Measurements from ENCODE around the gene SERPIND1. TPM values are rescaled to one million over a fixed set of nuclear protein-coding genes. Genes with fewer than 3 reads are reported as not detected.

SERPIND1 gene
- total and polyA plus RNA-seq, 2 experiments from 2014 or later = not detected

DNA sequence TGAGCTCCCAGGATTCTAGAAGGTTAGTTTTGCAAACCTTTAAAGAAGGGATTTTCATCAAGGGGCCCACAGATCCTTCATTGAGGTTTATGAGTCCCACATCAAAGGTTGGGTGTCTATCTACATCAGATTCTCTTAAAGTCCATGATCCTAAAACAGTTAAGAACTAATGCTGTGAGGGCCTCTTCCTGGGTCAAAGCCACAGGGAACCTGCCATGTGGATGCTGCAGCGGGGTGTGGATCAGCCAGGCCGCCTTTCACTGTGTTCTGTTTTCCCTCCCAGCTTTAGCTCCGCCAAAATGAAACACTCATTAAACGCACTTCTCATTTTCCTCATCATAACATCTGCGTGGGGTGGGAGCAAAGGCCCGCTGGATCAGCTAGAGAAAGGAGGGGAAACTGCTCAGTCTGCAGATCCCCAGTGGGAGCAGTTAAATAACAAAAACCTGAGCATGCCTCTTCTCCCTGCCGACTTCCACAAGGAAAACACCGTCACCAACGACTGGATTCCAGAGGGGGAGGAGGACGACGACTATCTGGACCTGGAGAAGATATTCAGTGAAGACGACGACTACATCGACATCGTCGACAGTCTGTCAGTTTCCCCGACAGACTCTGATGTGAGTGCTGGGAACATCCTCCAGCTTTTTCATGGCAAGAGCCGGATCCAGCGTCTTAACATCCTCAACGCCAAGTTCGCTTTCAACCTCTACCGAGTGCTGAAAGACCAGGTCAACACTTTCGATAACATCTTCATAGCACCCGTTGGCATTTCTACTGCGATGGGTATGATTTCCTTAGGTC lies 5.3 kb downstream of the SERPIND1 start:
- H3K27me3 Mint-ChIP-seq (ENCODE audit: insufficient read depth, low read depth, poor library complexity) = no peaks in the 10 kb centered on the region
- no peak overlapping the region for H3K27ac Mint-ChIP-seq
- H3K36me3 Mint-ChIP-seq (ENCODE audit: low read depth) = no peaks in the 10 kb centered on the region; the same call in 1 of the 3 replicates
- ATAC-seq = no peak
- Histone ChIP-seq H3K27ac (ENCODE audit: low read depth) (no peak overlapping the region), H3K36me3 (ENCODE audit: insufficient read depth) (no peaks in the 10 kb centered on the region), H4K20me1 (replicated peaks; ENCODE audit: insufficient read depth) (no peaks in the 10 kb centered on the region; the same call in none of the 2 replicates), H3K9me2 (ENCODE audit: insufficient read depth) (no peaks in the 10 kb centered on the region), H3K27me3 (ENCODE audit: insufficient read depth) (no peaks in the 10 kb centered on the region), H3K4me1 (ENCODE audit: insufficient read depth) (peaks cover 15% of the 10 kb centered on the region), H3F3A (replicated peaks; ENCODE audit: low read depth) (no peaks in the 10 kb centered on the region), H3K79me2 (replicated peaks; ENCODE audit: insufficient read depth) (no peaks in the 10 kb centered on the region), H3K4me2 (0 out of 2 replicates have a peak overlapping the region, but pooled peaks have one; percentile 32), H3K4me3 (no peak overlapping the region), H2AFZ (no peak overlapping the region)
- no peak overlapping the region; the same call in 2 of the 3 replicates for H3K4me3 Mint-ChIP-seq
- no peak for DNase-seq (ENCODE audit: low spot score)
- H3K4me1 Mint-ChIP-seq = peaks cover 29% of the 10 kb centered on the region
- TF ChIP-seq, protein P1, sequence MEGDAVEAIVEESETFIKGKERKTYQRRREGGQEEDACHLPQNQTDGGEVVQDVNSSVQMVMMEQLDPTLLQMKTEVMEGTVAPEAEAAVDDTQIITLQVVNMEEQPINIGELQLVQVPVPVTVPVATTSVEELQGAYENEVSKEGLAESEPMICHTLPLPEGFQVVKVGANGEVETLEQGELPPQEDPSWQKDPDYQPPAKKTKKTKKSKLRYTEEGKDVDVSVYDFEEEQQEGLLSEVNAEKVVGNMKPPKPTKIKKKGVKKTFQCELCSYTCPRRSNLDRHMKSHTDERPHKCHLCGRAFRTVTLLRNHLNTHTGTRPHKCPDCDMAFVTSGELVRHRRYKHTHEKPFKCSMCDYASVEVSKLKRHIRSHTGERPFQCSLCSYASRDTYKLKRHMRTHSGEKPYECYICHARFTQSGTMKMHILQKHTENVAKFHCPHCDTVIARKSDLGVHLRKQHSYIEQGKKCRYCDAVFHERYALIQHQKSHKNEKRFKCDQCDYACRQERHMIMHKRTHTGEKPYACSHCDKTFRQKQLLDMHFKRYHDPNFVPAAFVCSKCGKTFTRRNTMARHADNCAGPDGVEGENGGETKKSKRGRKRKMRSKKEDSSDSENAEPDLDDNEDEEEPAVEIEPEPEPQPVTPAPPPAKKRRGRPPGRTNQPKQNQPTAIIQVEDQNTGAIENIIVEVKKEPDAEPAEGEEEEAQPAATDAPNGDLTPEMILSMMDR (conservative IDR thresholded peaks at IDR 0.05; ENCODE audit: low read depth in 2 of 2) = no peak
- TF ChIP-seq, protein P2, sequence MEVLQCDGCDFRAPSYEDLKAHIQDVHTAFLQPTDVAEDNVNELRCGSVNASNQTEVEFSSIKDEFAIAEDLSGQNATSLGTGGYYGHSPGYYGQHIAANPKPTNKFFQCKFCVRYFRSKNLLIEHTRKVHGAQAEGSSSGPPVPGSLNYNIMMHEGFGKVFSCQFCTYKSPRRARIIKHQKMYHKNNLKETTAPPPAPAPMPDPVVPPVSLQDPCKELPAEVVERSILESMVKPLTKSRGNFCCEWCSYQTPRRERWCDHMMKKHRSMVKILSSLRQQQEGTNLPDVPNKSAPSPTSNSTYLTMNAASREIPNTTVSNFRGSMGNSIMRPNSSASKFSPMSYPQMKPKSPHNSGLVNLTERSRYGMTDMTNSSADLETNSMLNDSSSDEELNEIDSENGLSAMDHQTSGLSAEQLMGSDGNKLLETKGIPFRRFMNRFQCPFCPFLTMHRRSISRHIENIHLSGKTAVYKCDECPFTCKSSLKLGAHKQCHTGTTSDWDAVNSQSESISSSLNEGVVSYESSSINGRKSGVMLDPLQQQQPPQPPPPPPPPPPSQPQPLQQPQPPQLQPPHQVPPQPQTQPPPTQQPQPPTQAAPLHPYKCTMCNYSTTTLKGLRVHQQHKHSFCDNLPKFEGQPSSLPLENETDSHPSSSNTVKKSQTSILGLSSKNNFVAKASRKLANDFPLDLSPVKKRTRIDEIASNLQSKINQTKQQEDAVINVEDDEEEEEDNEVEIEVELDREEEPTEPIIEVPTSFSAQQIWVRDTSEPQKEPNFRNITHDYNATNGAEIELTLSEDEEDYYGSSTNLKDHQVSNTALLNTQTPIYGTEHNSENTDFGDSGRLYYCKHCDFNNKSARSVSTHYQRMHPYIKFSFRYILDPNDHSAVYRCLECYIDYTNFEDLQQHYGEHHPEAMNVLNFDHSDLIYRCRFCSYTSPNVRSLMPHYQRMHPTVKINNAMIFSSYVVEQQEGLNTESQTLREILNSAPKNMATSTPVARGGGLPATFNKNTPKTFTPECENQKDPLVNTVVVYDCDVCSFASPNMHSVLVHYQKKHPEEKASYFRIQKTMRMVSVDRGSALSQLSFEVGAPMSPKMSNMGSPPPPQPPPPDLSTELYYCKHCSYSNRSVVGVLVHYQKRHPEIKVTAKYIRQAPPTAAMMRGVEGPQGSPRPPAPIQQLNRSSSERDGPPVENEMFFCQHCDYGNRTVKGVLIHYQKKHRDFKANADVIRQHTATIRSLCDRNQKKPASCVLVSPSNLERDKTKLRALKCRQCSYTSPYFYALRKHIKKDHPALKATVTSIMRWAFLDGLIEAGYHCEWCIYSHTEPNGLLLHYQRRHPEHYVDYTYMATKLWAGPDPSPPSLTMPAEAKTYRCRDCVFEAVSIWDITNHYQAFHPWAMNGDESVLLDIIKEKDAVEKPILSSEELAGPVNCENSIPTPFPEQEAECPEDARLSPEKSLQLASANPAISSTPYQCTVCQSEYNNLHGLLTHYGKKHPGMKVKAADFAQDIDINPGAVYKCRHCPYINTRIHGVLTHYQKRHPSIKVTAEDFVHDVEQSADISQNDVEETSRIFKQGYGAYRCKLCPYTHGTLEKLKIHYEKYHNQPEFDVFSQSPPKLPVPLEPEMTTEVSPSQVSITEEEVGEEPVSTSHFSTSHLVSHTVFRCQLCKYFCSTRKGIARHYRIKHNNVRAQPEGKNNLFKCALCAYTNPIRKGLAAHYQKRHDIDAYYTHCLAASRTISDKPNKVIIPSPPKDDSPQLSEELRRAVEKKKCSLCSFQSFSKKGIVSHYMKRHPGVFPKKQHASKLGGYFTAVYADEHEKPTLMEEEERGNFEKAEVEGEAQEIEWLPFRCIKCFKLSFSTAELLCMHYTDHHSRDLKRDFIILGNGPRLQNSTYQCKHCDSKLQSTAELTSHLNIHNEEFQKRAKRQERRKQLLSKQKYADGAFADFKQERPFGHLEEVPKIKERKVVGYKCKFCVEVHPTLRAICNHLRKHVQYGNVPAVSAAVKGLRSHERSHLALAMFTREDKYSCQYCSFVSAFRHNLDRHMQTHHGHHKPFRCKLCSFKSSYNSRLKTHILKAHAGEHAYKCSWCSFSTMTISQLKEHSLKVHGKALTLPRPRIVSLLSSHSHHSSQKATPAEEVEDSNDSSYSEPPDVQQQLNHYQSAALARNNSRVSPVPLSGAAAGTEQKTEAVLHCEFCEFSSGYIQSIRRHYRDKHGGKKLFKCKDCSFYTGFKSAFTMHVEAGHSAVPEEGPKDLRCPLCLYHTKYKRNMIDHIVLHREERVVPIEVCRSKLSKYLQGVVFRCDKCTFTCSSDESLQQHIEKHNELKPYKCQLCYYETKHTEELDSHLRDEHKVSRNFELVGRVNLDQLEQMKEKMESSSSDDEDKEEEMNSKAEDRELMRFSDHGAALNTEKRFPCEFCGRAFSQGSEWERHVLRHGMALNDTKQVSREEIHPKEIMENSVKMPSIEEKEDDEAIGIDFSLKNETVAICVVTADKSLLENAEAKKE (CRISPR knock-in tag; IDR thresholded peaks at IDR 0.05) = no peak
- no peak for TF ChIP-seq ZNF331 (CRISPR knock-in tag; IDR thresholded peaks at IDR 0.05; ENCODE audit: low read depth)
- no peak for TF ChIP-seq EZH2 (IDR thresholded peaks at IDR 0.05; ENCODE audit: low read depth, unreplicated experiment)
- no peak for TF ChIP-seq EZH2phosphoT487 (IDR thresholded peaks at IDR 0.05; ENCODE audit: unreplicated experiment)
- TF ChIP-seq STAT1 (IDR thresholded peaks at IDR 0.05; ENCODE audit: unreplicated experiment) = no peak
- TF ChIP-seq REST (IDR thresholded peaks at IDR 0.05; ENCODE audit: unreplicated experiment) = no peak
- no peak for TF ChIP-seq POLR2AphosphoS5 (IDR thresholded peaks at IDR 0.05; ENCODE audit: low read depth)
- no peak for TF ChIP-seq NANOG (IDR thresholded peaks at IDR 0.05; ENCODE audit: borderline replicate concordance)
- TF ChIP-seq, protein P3, sequence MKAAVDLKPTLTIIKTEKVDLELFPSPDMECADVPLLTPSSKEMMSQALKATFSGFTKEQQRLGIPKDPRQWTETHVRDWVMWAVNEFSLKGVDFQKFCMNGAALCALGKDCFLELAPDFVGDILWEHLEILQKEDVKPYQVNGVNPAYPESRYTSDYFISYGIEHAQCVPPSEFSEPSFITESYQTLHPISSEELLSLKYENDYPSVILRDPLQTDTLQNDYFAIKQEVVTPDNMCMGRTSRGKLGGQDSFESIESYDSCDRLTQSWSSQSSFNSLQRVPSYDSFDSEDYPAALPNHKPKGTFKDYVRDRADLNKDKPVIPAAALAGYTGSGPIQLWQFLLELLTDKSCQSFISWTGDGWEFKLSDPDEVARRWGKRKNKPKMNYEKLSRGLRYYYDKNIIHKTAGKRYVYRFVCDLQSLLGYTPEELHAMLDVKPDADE (IDR thresholded peaks at IDR 0.05) = no peak
- TF ChIP-seq ZNF114 (CRISPR knock-in tag; IDR thresholded peaks at IDR 0.05) = no peak
- no peaks in the 10 kb centered on the region for H3K9me3 Mint-ChIP-seq

Measured in GM23338 (cell line).